ENCODE measurements around the gene FAM13A. TPM values are rescaled to one million over a fixed set of nuclear protein-coding genes. Genes with fewer than 3 reads are reported as not detected.

FAM13A gene
- total and polyA plus RNA-seq, 2 of the 8 experiments (the other 6 are each of a cell fraction or from before 2014, with no cell fraction given): 7.1 to 16.5 TPM

- no peak for TF ChIP-seq EP300 (IDR thresholded peaks at IDR 0.05; ENCODE audit: borderline replicate concordance in 1 of 2, low read depth in 2 of 2, low read length in 2 of 2)
- no peak for TF ChIP-seq CBX8 (IDR thresholded peaks at IDR 0.05; ENCODE audit: borderline replicate concordance, low read depth, low read length)
- 0 out of 2 replicates have a peak, but pooled peaks have one; percentile 22 for TF ChIP-seq JUN (IDR thresholded peaks at IDR 0.05; ENCODE audit: low read depth, low read length)
- TF ChIP-seq KDM4A (IDR thresholded peaks at IDR 0.05; ENCODE audit: low read depth, low read length, severe bottlenecking): no peak
- TF ChIP-seq BACH1 (IDR thresholded peaks at IDR 0.05; ENCODE audit: low read length): no peak
- TF ChIP-seq, protein P1, sequence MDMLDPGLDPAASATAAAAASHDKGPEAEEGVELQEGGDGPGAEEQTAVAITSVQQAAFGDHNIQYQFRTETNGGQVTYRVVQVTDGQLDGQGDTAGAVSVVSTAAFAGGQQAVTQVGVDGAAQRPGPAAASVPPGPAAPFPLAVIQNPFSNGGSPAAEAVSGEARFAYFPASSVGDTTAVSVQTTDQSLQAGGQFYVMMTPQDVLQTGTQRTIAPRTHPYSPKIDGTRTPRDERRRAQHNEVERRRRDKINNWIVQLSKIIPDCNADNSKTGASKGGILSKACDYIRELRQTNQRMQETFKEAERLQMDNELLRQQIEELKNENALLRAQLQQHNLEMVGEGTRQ (IDR thresholded peaks at IDR 0.05; ENCODE audit: low read length): no peak
- TF ChIP-seq NRF1 (IDR thresholded peaks at IDR 0.05; ENCODE audit: low read depth, low read length): no peak
- no peak for TF ChIP-seq SUZ12 (IDR thresholded peaks at IDR 0.05; ENCODE audit: low read length)
- TF ChIP-seq SP2 (IDR thresholded peaks at IDR 0.05; ENCODE audit: low read length): no peak
- 0 out of 2 replicates have a peak, but pooled peaks have one; percentile 26 for TF ChIP-seq PHF8 (conservative IDR thresholded peaks at IDR 0.05; ENCODE audit: low read depth, low read length)
- TF ChIP-seq HDAC2 (IDR thresholded peaks at IDR 0.05; ENCODE audit: borderline replicate concordance in 1 of 2, low read depth in 2 of 2, low read length in 2 of 2): no peak
- peak; percentile 51 for TF ChIP-seq ASH2L (IDR thresholded peaks at IDR 0.05; ENCODE audit: low read length)
- no peak for TF ChIP-seq RBBP5 (IDR thresholded peaks at IDR 0.05; ENCODE audit: borderline replicate concordance, low read depth, low read length)
- no peak; the same call in 1 of the 2 replicates for TF ChIP-seq POLR2AphosphoS5 (IDR thresholded peaks at IDR 0.05; ENCODE audit: low read depth, low read length)
- TF ChIP-seq SIX5 (IDR thresholded peaks at IDR 0.05; ENCODE audit: low read depth, low read length): no peak
- TF ChIP-seq SRF (IDR thresholded peaks at IDR 0.05; ENCODE audit: low read depth, low read length): no peak
- TF ChIP-seq SAP30 (IDR thresholded peaks at IDR 0.05; ENCODE audit: insufficient read depth, insufficient replicate concordance, low read length): no peak
- no peak for TF ChIP-seq CEBPB (IDR thresholded peaks at IDR 0.05; ENCODE audit: low read depth, low read length)
- no peak for TF ChIP-seq CBX5 (IDR thresholded peaks at IDR 0.05; ENCODE audit: low read depth, low read length)
- no peak for TF ChIP-seq CHD1 (IDR thresholded peaks at IDR 0.05; ENCODE audit: low read depth, low read length)
- no peak for TF ChIP-seq MAFK (IDR thresholded peaks at IDR 0.05; ENCODE audit: low read depth, low read length)
- no peak for TF ChIP-seq E2F6 (IDR thresholded peaks at IDR 0.05)
These were observed 233.7 kb downstream of the FAM13A start (continued) for GRCh38 chr4:88823058-88823919.

Data from H1 (cell line).